GM03348 (cell line): ENCODE measurements around the gene PCDH9.

Source experiments
- DNase-seq: peaks from one replicate; pipeline ENCODE4 v3.0.0; 2012; ENCODE audit warnings: low spot score

PCDH9 gene

GRCh38 chr13:66377569-66377968 is 852.6 kb downstream of the PCDH9 start:
- no peak for DNase-seq

- peak; percentile 2 for DNase-seq
Measured at GRCh38 chr13:66375756-66376155, 854.4 kb downstream of the PCDH9 start.

- DNase-seq: no peak
Measured at GRCh38 chr13:66369666-66370065, 860.5 kb downstream of the PCDH9 start.

GRCh38 chr13:66367356-66367755 is 862.8 kb downstream of the PCDH9 start:
- no peak for DNase-seq

GRCh38 chr13:66365101-66365500 is 865.0 kb downstream of the PCDH9 start:
- no peak for DNase-seq

- DNase-seq: no peak
Measured at GRCh38 chr13:66364346-66364745, 865.8 kb downstream of the PCDH9 start.

GRCh38 chr13:66362485-66362884 is 867.7 kb downstream of the PCDH9 start:
- no peak for DNase-seq

GRCh38 chr13:66359910-66360552 is 870.1 kb downstream of the PCDH9 start:
- no peak for DNase-seq

- DNase-seq: no peak
Measured at GRCh38 chr13:66359393-66359792, 870.7 kb downstream of the PCDH9 start.

GRCh38 chr13:66358564-66358963 is 871.6 kb downstream of the PCDH9 start:
- DNase-seq: no peak

- DNase-seq: no peak
Measured at GRCh38 chr13:66357463-66357862, 872.7 kb downstream of the PCDH9 start.

GRCh38 chr13:66354879-66355751 is 875.0 kb downstream of the PCDH9 start:
- no peak for DNase-seq

- DNase-seq: no peak
Measured at GRCh38 chr13:66353664-66354063, 876.5 kb downstream of the PCDH9 start.

- no peak for DNase-seq
Measured at GRCh38 chr13:66349966-66350365, 880.2 kb downstream of the PCDH9 start.

- DNase-seq: no peak
Measured at GRCh38 chr13:66348745-66349690, 881.1 kb downstream of the PCDH9 start.

- no peak for DNase-seq
Measured at GRCh38 chr13:66347486-66348117, 882.5 kb downstream of the PCDH9 start.

- DNase-seq: no peak
Measured at GRCh38 chr13:66345971-66346370, 884.2 kb downstream of the PCDH9 start.

- DNase-seq: no peak
Measured at GRCh38 chr13:66345518-66345810, 884.7 kb downstream of the PCDH9 start.

GRCh38 chr13:66344805-66345517 is 885.2 kb downstream of the PCDH9 start:
- no peak for DNase-seq

- no peak for DNase-seq
Measured at GRCh38 chr13:66343224-66343828, 886.8 kb downstream of the PCDH9 start.
